IMR-90 (cell line): ENCODE results near the gene CSNK2A1. TPM values are rescaled to one million over a fixed set of nuclear protein-coding genes. Genes with fewer than 3 reads are reported as not detected.
A peak's percentile ranks its signal among the peaks of the same experiment; 100 is the strongest.

ENCODE experiments used
- ATAC-seq: fragments of 200-7000 bp; cut with Tn5 transposase; 2 replicates; pipeline ENCODE4 v1.9.1; 2020; ENCODE audit warnings: low read depth, mild to moderate bottlenecking, moderate library complexity
- BruUV-seq: library from RNA; stranded (reverse); fragments of 400-500 nt; replicated peaks from 2 replicates; lab custom pipeline; 2021; lab: Mats Ljungman, UMichigan
- CTCF ChIA-PET: fragments of 300-600 bp; formaldehyde crosslinking; extraction: SDS; loops from one replicate; lab custom pipeline; 2021; ENCODE audit warnings: antibody characterized with exemption; lab: Yijun Ruan, JAX
- POLR2A ChIA-PET: fragments of 300-600 bp; sonication (Branson Sonifier 250); formaldehyde crosslinking; loops from one replicate; lab custom pipeline; 2022; ENCODE audit warnings: antibody characterized with exemption; ENCODE audit not compliant: unreplicated experiment; lab: Charles Lee
- DNase-seq: peaks from one replicate; pipeline ENCODE4 v3.0.0; 2013
- H2AFZ ChIP-seq: replicated peaks from 2 replicates; pipeline ENCODE3; 2013; ENCODE audit warnings: low read length, mild to moderate bottlenecking; ENCODE audit not compliant: poor library complexity
- H2AK5ac ChIP-seq: 2 replicates; pipeline ENCODE4 v1.6.1; 2013; ENCODE audit warnings: low read depth, low read length, inconsistent platforms
- H2AK9ac ChIP-seq: replicated peaks from 2 replicates; pipeline ENCODE3; 2013; ENCODE audit warnings: mild to moderate bottlenecking, low read depth, low read length, moderate library complexity; ENCODE audit not compliant: poor library complexity
- H2BK120ac ChIP-seq: 2 replicates; pipeline ENCODE4 v1.6.1; 2013; ENCODE audit warnings: low read depth, low read length, inconsistent platforms
- H2BK15ac ChIP-seq: 3 replicates; pipeline ENCODE4 v1.6.1; 2013; ENCODE audit warnings: low read depth, low read length, inconsistent platforms
- H2BK20ac ChIP-seq: 2 replicates; pipeline ENCODE4 v1.6.1; 2013; ENCODE audit warnings: low read depth, mild to moderate bottlenecking, inconsistent platforms, low read length, moderate library complexity
- H2BK5ac ChIP-seq: 2 replicates; pipeline ENCODE4 v1.6.1; 2013; ENCODE audit warnings: mild to moderate bottlenecking, low read depth, low read length, inconsistent platforms; ENCODE audit not compliant: poor library complexity, severe bottlenecking
- H3K14ac ChIP-seq: replicated peaks from 2 replicates; pipeline ENCODE4 v1.6.1; 2013; ENCODE audit warnings: low read depth, low read length, inconsistent platforms
- H3K18ac ChIP-seq: 2 replicates; pipeline ENCODE4 v1.6.1; 2013; ENCODE audit warnings: low read depth, low read length, control low read depth
- H3K23ac ChIP-seq: 2 replicates; pipeline ENCODE4 v1.6.1; 2013; ENCODE audit warnings: low read depth, low read length, inconsistent platforms
- H3K27ac ChIP-seq: 2 replicates; pipeline ENCODE4 v1.5.1; 2013; ENCODE audit warnings: mild to moderate bottlenecking, control low read depth, low read length; ENCODE audit not compliant: insufficient read depth
- H3K27me3 ChIP-seq: 2 replicates; pipeline ENCODE4 v1.6.1; 2013; ENCODE audit warnings: low read length; ENCODE audit not compliant: control insufficient read depth, insufficient read depth
- H3K36me3 ChIP-seq: 2 replicates; pipeline ENCODE4 v1.6.1; 2013; ENCODE audit warnings: low read length, mixed read lengths; ENCODE audit not compliant: control insufficient read depth, insufficient read depth
- H3K4ac ChIP-seq: 2 replicates; pipeline ENCODE4 v1.6.1; 2013; ENCODE audit warnings: low read depth, low read length, inconsistent platforms
- H3K4me1 ChIP-seq: 2 replicates; pipeline ENCODE4 v1.6.1; 2013; ENCODE audit warnings: low read length, mixed read lengths; ENCODE audit not compliant: control insufficient read depth, insufficient read depth
- H3K4me2 ChIP-seq: 2 replicates; pipeline ENCODE4 v1.6.1; 2013; ENCODE audit warnings: low read depth, mild to moderate bottlenecking, control low read depth, low read length, moderate library complexity
- H3K4me3 ChIP-seq: 2 replicates; pipeline ENCODE4 v1.5.1; 2013; ENCODE audit warnings: low read depth, mild to moderate bottlenecking, control low read depth, low read length, moderate library complexity; ENCODE audit not compliant: insufficient read depth
- H3K56ac ChIP-seq: 2 replicates; pipeline ENCODE4 v1.6.1; 2013; ENCODE audit warnings: low read length, inconsistent platforms; ENCODE audit not compliant: insufficient read depth; ENCODE audit errors: extremely low read depth
- H3K79me1 ChIP-seq, 2 experiments: 2 replicates each; pipeline ENCODE4 v1.6.1; 2013; ENCODE audit warnings: low read length in 2 of 2, inconsistent platforms in 1 of 2, low read depth in 1 of 2
- H3K9ac ChIP-seq: 2 replicates; pipeline ENCODE4 v1.6.1; 2013; ENCODE audit warnings: low read depth, low read length, control low read depth
- H3K9me1 ChIP-seq: 2 replicates; pipeline ENCODE4 v1.6.1; 2013; ENCODE audit warnings: low read length, inconsistent platforms; ENCODE audit not compliant: insufficient read depth
- H3K9me3 ChIP-seq: 2 replicates; pipeline ENCODE4 v1.6.1; 2013; ENCODE audit warnings: low read length; ENCODE audit not compliant: control insufficient read depth, insufficient read depth
- H4K20me1 ChIP-seq: 2 replicates; pipeline ENCODE4 v1.6.1; 2013; ENCODE audit warnings: low read length, inconsistent platforms; ENCODE audit not compliant: insufficient read depth
- H4K5ac ChIP-seq: 2 replicates; pipeline ENCODE4 v1.6.1; 2013; ENCODE audit warnings: mild to moderate bottlenecking, low read depth, low read length, control low read depth
- H4K8ac ChIP-seq, 2 experiments: 2 replicates each; pipeline ENCODE4 v1.6.1; 2013; ENCODE audit warnings: low read depth in 2 of 2, low read length in 2 of 2, control low read depth in 1 of 2, inconsistent platforms in 1 of 2
- H4K91ac ChIP-seq: 2 replicates; pipeline ENCODE4 v1.6.1; 2013; ENCODE audit warnings: low read depth, low read length, inconsistent platforms; ENCODE audit not compliant: insufficient read depth
- CEBPB ChIP-seq: IDR thresholded peaks from 2 replicates; pipeline ENCODE4 v1.6.1; 2012; ENCODE audit warnings: low read depth, low read length, improper control_type of control experiment
- CHD1 ChIP-seq: IDR thresholded peaks from 2 replicates; pipeline ENCODE4 v1.6.1; 2012; ENCODE audit warnings: low read depth, low read length, improper control_type of control experiment
- FOS ChIP-seq: fragments of 150-350 bp; IDR thresholded peaks from 2 replicates; pipeline ENCODE4 v1.6.1; 2016; ENCODE audit warnings: low read depth, low read length
- MAFK ChIP-seq: IDR thresholded peaks from 2 replicates; pipeline ENCODE4 v1.6.1; 2012; ENCODE audit warnings: low read depth, low read length, improper control_type of control experiment
- NFE2L2 ChIP-seq: fragments of 150-350 bp; IDR thresholded peaks from 2 replicates; pipeline ENCODE4 v1.6.1; 2016; ENCODE audit warnings: low read depth, mild to moderate bottlenecking, low read length
- POLR2A ChIP-seq: IDR thresholded peaks from 2 replicates; pipeline ENCODE4 v1.6.1; 2012; ENCODE audit warnings: mild to moderate bottlenecking, low read depth, low read length
- RCOR1 ChIP-seq: IDR thresholded peaks from 2 replicates; pipeline ENCODE4 v1.6.1; 2012; ENCODE audit warnings: mild to moderate bottlenecking, low read length, improper control_type of control experiment; ENCODE audit not compliant: insufficient replicate concordance
- RFX5 ChIP-seq: IDR thresholded peaks from 2 replicates; pipeline ENCODE4 v1.8.0; 2012; ENCODE audit warnings: low read depth, mild to moderate bottlenecking, low read length, moderate library complexity
- SMC3 ChIP-seq: fragments of 150-350 bp; IDR thresholded peaks from 2 replicates; pipeline ENCODE4 v1.6.1; 2016; ENCODE audit warnings: low read depth, mild to moderate bottlenecking, antibody characterized with exemption, low read length, moderate library complexity
- whole genome bisulfite sequencing, 2 experiments: methylation state at CpG; one replicate each; pipeline versions ENCODE4 v1.1.5 to v1.1.7; 2013; ENCODE audit warnings: missing lambda C conversion rate in 2 of 2; ENCODE audit not compliant: insufficient read length in 1 of 2; ENCODE audit errors: extremely low coverage in 2 of 2; 5-methylcytosine and 5-hydroxymethylcytosine counted together
- dilution Hi-C: fragments of 300-500 bp; cut with HindIII; formaldehyde crosslinking; loops from one replicate; pipeline ENCODE4 v1.14.3; 2018; ENCODE audit warnings: low sequenced_read_pairs; ENCODE audit not compliant: unreplicated experiment
- in situ Hi-C: fragments of 300-500 bp; cut with MboI; formaldehyde crosslinking; loops from 3 replicates; pipeline ENCODE4 v1.14.3; 2019; ENCODE audit warnings: low sequenced_read_pairs, inconsistent platforms, mixed read lengths
- intact Hi-C: fragments of 100-400 bp; cut with micrococcal nuclease; formaldehyde crosslinking; loops from 2 replicates; pipeline ENCODE4 v1.10.0; 2022
- polyA plus RNA-seq, 3 experiments: library from polyadenylated mRNA; depleted of rRNA; stranded (reverse); fragments of >200 nt; gene quantifications; 2 replicates each; pipeline ENCODE4 v1.2.3, GENCODE V29; 2012; ENCODE audit warnings: low replicate concordance in 1 of 3
- total RNA-seq: library from RNA; depleted of rRNA; stranded (reverse); fragments of >200 nt; gene quantifications from 2 replicates; pipeline ENCODE4 v1.2.3, GENCODE V29; 2012
- TF ChIP-seq, protein P1 (sequence below): fragments of 150-350 bp; IDR thresholded peaks from 2 replicates; pipeline ENCODE4 v1.6.1; 2017; ENCODE audit warnings: mild to moderate bottlenecking, antibody characterized with exemption, low read length, low read depth
- TF ChIP-seq, protein P2 (sequence below): fragments of 150-350 bp; IDR thresholded peaks from 2 replicates; pipeline ENCODE4 v1.6.1; 2016; ENCODE audit warnings: low read depth, mild to moderate bottlenecking, low read length, moderate library complexity, borderline replicate concordance
- TF ChIP-seq, protein P3 (sequence below): conservative IDR thresholded peaks from 2 replicates; pipeline ENCODE4 v1.5.1; 2012; ENCODE audit warnings: mild to moderate bottlenecking, low read depth, low read length, improper control_type of control experiment

The CSNK2A1 gene
- total and polyA plus RNA-seq, 2 of the 4 experiments (the other 2 are of a cell fraction) = 86.3 to 151 TPM

DNA sequence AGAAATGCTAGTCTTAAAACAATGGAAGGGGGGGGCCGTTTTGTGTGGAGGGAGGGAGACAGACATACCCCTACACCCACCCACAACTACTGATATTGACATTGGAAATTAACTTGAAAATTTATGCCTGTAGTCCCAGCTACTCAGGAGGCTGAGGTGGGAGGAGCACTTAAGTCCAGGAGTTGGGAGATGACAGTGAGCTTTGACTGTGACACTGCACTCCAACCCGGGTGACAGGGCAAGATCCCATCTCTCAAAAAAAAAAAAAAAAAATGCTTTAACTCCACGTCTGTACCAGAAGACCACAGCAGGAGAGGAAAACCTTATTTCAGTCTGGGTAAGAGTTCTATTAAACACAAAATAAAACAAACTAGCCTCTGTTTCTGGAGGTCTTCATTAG lies 83.4 kb downstream of the CSNK2A1 start:
- WGBS, 2 experiments = no CpG with 5 or more reads among the region's 3 CpGs
- dilution Hi-C loops = no loop called here
- H2BK15ac ChIP-seq = no peak overlapping the region
- intact Hi-C loops = no loop called here
- H2AK5ac ChIP-seq = no peak overlapping the region; the same call in 1 of the 2 replicates
- H2AK9ac ChIP-seq = no peak overlapping the region
- H3K4me3 ChIP-seq = no peak overlapping the region
- H3K4me1 ChIP-seq = peaks cover 7% of the 10 kb centered on the region
- DNase-seq (no peak), ATAC-seq (no peak)
- H3K4ac ChIP-seq = no peak overlapping the region
- peak overlapping the region; percentile 43; the same call in 1 of the 2 replicates for H3K9ac ChIP-seq
- H3K56ac ChIP-seq = no peak overlapping the region
- H3K27me3 ChIP-seq = no peaks in the 10 kb centered on the region
- no peak overlapping the region for H2BK120ac ChIP-seq
- H3K18ac ChIP-seq = no peak overlapping the region
- no peak overlapping the region for H4K91ac ChIP-seq
- H3K36me3 ChIP-seq = peaks cover 2% of the 10 kb centered on the region; the same call in 1 of the 2 replicates
- no peak overlapping the region for H2BK5ac ChIP-seq
- peaks cover 19% of the 10 kb centered on the region for H3K9me1 ChIP-seq
- ChIA-PET CTCF (interaction anchor here (1.1 kb wide), 1 partner anchor 107 kb away, joined by 3 read pairs; no protein-coding TSS in a partner anchor), POLR2A (no interaction called here)
- H3K79me1 ChIP-seq = peaks cover 0 to 63% of the 10 kb centered on the region in 2 experiments; a peak in 3 of 4 replicates
- BruUV-seq = TSS peak; percentile 42
- H3K14ac ChIP-seq = no peak overlapping the region
- H2BK20ac ChIP-seq = no peak overlapping the region
- TF ChIP-seq CHD1 (no peak), RCOR1 (no peak), RFX5 (no peak), MAFK (no peak), NFE2L2 (no peak), SMC3 (no peak), POLR2A (no peak), FOS (no peak), CEBPB (no peak)
- TF ChIP-seq, protein P1, sequence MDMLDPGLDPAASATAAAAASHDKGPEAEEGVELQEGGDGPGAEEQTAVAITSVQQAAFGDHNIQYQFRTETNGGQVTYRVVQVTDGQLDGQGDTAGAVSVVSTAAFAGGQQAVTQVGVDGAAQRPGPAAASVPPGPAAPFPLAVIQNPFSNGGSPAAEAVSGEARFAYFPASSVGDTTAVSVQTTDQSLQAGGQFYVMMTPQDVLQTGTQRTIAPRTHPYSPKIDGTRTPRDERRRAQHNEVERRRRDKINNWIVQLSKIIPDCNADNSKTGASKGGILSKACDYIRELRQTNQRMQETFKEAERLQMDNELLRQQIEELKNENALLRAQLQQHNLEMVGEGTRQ = no peak
- TF ChIP-seq, protein P2, sequence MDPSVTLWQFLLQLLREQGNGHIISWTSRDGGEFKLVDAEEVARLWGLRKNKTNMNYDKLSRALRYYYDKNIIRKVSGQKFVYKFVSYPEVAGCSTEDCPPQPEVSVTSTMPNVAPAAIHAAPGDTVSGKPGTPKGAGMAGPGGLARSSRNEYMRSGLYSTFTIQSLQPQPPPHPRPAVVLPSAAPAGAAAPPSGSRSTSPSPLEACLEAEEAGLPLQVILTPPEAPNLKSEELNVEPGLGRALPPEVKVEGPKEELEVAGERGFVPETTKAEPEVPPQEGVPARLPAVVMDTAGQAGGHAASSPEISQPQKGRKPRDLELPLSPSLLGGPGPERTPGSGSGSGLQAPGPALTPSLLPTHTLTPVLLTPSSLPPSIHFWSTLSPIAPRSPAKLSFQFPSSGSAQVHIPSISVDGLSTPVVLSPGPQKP = no peak
- TF ChIP-seq, protein P3, sequence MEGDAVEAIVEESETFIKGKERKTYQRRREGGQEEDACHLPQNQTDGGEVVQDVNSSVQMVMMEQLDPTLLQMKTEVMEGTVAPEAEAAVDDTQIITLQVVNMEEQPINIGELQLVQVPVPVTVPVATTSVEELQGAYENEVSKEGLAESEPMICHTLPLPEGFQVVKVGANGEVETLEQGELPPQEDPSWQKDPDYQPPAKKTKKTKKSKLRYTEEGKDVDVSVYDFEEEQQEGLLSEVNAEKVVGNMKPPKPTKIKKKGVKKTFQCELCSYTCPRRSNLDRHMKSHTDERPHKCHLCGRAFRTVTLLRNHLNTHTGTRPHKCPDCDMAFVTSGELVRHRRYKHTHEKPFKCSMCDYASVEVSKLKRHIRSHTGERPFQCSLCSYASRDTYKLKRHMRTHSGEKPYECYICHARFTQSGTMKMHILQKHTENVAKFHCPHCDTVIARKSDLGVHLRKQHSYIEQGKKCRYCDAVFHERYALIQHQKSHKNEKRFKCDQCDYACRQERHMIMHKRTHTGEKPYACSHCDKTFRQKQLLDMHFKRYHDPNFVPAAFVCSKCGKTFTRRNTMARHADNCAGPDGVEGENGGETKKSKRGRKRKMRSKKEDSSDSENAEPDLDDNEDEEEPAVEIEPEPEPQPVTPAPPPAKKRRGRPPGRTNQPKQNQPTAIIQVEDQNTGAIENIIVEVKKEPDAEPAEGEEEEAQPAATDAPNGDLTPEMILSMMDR = no peak
- H4K5ac ChIP-seq = no peak overlapping the region
- H3K4me2 ChIP-seq = peak overlapping the region; percentile 64
- H4K20me1 ChIP-seq = peaks cover 63% of the 10 kb centered on the region
- H2AFZ ChIP-seq = no peak overlapping the region
- H3K27ac ChIP-seq = no peak overlapping the region
- H3K9me3 ChIP-seq = no peaks in the 10 kb centered on the region
- in situ Hi-C loops = no loop called here
- no peak overlapping the region for H4K8ac ChIP-seq
- H3K23ac ChIP-seq = no peak overlapping the region
